Activated CD4-positive, alpha-beta T cell treated with anti-CD3 and anti-CD28 coated beads, Interleukin-2, amount 50 U/mL, for 24 hours (primary cell): Measurements from ENCODE around the gene PIK3AP1.

Experiments used
- DNase-seq, 2 donors: peaks; one replicate each; pipeline ENCODE4 v3.0.0-alpha.2; 2020; ENCODE audit warnings: low read depth in 1 of 2, low spot score in 1 of 2

The PIK3AP1 gene

DNA sequence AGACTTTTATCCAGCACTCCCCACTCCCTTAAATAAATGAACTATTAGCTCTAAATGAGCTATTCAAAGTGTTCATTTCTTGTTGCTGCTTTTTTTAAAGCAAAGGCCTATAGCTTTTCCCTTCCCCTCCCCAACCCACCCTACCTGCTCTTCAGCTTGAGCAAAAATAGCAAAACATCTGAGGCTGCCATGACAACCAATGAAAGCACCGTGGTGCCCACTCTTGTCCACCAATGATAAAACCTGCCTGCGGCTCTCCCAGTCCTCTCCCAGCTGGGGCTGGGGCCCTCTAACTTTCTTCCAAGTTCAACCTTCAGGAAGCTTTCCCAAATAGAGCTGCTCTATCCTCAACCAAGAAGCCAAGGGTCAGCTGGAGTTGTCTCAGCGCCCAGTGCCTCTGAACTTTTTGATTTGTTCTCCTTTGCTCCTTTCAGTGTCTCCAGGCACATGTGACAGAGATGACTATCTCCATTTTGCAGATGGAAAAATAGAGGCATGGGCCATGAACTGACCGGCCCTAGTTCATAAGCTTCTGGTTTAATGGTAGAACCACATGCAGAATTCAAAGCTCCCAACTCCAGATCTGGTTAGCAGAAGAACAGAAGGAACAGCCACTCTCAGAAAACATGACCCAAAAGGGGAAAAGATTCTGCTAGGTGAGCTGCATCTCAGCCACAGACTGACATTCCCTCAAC, 47.7 kb downstream of the PIK3AP1 start:
- DNase-seq, result no peak

DNA sequence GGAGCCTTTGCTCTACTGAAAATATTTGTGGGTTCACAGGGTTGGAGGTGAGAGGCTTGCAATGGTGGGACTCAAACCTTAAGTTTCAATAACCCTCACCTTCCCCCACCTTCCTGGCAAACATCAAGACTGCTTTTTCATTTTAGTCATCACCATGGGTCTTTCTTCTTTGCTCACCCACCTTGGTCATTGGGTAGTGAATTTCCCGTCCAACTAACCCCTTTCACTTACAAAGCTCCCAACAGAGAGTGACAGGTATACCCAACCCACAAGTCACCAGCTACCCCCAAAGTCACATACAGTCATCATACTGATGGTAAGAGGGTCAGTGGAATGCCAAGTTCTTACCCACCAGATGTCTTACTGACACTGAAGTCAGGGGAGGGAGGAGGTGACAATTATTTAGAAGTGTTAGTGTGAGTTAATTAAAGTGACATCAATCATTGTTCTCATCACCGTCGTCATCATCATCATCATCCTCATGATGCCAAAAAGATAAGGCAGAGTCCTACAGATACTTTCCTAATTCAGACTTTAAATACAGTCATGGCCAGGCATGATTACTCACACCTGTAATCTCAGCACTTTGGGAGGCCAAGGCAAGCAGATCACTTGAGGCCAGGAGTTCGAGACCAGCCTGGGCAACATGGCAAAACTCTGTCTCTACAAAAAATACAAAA, 49.0 kb downstream of the PIK3AP1 start:
- DNase-seq, result no peak

- no peak for DNase-seq
Measured at GRCh38 chr10:96670786-96671185, 49.5 kb downstream of the PIK3AP1 start.

- no peak for DNase-seq
Measured at GRCh38 chr10:96667401-96667800, 52.9 kb downstream of the PIK3AP1 start.

DNA sequence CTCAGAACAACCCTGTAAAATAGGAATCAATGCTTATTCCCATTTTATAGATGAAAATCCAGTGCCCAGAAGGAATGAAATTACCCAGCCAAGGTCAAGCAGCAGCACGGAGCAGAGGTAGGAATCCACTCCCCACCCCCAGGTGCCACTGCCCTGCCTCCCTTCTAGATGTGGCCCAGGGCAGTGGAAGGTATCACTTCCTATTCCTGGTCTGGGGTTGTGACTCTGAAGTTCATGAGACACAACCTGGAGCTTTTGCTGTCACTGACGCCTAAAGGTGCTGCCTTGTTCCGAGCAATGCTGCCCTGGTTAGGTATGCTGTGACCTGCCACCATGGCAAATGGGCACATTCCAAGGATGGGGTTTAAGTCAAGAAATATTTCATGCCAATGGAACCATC, 53.6 kb downstream of the PIK3AP1 start:
- no peak for DNase-seq

- no peak for DNase-seq
Measured at GRCh38 chr10:96665306-96665705, 55.0 kb downstream of the PIK3AP1 start.

GRCh38 chr10:96664563-96664962, 55.8 kb downstream of the PIK3AP1 start:
- no peak for DNase-seq

DNA sequence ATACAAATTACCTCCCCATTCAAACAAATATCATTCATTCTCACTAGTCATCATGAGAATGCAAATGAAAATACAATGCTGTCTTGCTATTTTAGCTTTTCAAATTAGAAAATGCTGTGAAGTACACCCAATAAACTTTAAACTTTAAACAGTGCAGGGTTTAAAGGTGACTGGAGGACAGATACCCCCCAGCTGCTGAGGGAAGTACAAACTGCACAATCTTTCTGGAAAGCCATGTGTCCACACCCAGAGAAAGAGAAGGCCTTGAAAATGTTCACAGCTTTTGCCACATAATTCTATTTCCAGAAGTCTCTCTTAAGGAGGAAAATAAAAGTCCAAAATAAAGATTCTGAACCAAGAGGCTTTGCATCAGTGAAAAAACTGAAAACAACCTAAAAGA, 56.5 kb downstream of the PIK3AP1 start:
- DNase-seq, result no peak

GRCh38 chr10:96661632-96662031, 58.7 kb downstream of the PIK3AP1 start:
- no peak for DNase-seq

DNA sequence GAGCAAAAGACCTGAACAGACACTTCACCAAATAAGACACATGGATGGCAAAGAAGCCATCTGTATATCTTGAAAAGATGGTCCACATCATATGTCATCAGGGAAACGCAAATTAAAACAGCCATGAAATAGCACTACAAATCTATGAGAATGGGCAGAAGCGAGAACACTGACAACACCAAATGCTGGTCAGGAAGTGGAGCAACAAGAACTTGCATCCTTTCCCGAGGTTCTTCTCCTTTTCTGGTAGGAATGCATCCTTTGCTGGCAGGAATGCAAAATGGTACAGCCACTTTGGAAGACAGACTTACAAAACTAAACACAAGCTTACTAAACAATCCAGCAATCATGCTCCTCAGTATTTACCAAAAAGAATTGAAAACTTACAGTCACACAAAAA, 60.0 kb downstream of the PIK3AP1 start:
- no peak for DNase-seq

GRCh38 chr10:96658844-96659243, 61.5 kb downstream of the PIK3AP1 start:
- DNase-seq, result no peak

GRCh38 chr10:96657385-96657784, 62.9 kb downstream of the PIK3AP1 start:
- no peak for DNase-seq

DNA sequence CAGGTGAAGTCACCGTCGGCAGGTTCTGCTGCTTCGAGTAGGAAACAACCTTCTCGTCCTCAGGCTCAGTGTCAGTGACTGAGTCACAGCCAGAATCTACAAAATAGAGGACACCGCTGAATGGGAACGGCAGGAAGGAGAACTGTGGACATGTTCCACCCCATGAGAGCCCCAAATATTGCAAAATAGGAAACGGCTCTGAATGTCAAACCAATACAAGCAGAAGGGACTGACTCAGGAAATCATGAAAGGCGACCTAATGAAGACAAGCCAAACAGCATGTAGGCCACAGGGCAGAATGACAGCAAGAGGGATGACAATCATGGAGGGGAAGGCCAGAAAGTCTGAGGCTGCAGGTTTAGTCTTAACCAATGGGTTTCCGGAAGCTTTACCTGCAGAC, 63.5 kb downstream of the PIK3AP1 start:
- DNase-seq, result no peak

GRCh38 chr10:96656198-96656577, 64.1 kb downstream of the PIK3AP1 start:
- no peak for DNase-seq

- no peak for DNase-seq
Measured at GRCh38 chr10:96655461-96656197, 64.7 kb downstream of the PIK3AP1 start.

GRCh38 chr10:96651998-96652431, 68.3 kb downstream of the PIK3AP1 start:
- no peak for DNase-seq

DNA sequence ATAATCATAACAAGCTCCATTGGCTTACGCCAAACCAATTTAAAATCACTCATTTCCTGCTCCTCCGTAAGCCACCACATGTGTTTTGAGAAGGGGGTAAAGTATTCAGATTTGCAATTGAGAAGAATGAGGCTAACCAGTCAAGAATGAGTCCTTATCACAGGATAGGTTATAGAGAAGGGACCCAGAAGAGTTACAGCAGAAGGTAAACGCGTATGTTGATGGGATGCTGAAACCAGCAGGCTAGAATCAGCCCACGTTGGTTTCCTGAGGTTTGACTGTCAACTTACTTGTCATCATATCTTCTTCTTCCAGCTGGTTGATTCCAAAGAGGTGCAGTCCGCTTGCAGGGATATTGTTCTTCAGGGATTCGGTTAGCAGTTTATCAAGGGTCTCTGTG, 69.4 kb downstream of the PIK3AP1 start:
- DNase-seq, result no peak

DNA sequence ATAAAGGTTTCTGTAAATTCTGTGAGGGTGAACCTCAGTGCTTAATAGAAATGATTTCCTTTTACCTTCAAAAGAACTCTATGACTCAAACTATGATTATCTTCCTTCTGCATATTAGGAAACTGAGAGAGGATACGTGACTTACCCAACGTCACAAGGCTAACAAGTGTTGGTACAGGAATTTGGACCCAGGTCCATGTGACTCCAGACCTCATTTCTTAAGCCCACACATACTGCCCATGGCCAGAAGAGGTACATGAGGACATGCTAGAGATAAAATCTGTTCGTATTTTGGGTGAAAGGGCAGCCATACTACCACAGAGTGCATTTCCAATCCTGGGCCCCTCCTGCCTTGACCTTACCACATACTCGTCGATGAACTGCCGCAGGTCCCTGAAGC, 72.0 kb downstream of the PIK3AP1 start:
- DNase-seq, result no peak

DNA sequence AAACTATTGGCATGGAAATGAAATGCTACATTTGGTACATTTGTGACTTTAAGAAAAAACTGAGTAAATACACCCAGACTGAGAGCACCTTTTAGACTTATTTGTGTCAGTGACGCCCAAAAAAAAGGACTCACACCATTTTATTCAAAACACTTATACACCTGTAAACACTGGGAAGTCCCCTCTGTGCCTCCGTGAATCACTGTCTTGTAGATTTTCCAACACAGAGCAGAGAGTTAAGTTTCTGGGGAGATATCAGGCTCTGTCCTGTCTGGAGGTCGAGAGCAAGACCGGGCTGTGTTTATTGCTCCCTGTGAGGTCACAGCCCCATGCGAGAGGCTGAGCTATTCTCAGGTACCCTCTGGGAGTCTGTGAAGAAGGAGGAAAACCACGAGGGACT, 72.8 kb downstream of the PIK3AP1 start:
- no peak for DNase-seq

GRCh38 chr10:96646751-96647166, 73.6 kb downstream of the PIK3AP1 start:
- no peak for DNase-seq

DNA sequence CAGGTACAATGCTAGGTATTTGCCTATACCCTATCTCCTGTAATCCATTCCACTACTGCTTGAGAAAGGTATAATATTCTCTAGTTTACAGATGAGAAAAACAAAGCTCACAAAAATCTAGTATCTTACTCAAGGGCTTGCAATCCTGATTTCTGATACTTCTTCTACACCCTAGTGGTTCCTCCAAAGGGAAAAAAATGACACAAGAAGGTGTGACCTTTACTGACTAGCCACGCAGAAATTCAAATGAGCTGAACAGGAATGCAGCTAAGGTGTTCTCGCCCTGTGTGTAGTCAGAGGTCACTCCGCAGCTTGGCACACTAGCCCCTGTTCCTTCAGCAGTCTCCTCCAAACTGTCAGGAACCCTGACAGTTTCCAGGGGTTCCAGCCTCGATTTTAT, 74.0 kb downstream of the PIK3AP1 start:
- no peak for DNase-seq

DNA sequence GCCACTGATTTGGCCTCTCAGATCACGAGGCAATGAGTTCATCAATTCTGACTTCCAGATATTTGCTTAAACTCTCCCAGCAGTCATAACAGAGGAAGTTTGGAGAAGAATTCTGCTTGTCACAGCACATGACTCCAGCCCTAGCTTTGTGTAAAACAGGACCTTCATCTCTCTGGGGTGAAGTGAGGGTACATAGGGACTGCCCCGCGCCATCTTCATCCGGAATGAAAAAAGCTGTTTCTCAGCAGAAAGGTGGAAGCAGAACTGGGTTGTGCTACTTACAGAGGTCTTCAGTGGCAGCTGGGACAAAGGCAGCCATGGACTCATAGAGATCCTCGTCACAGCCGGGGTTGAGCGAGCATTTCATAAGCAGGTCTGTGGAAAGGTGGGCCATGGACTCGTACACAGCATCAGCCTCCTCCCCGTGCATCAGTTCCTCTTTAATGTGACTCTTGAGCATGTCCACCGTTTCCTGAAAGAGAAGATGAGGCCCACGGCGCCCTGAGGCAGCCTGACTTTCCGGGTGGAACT, 75.1 kb downstream of the PIK3AP1 start:
- DNase-seq, result no peak
